ENCODE data around the gene PLXNA4.
A peak's percentile ranks its signal among the peaks of the same experiment; 100 is the strongest.

The PLXNA4 gene

DNA sequence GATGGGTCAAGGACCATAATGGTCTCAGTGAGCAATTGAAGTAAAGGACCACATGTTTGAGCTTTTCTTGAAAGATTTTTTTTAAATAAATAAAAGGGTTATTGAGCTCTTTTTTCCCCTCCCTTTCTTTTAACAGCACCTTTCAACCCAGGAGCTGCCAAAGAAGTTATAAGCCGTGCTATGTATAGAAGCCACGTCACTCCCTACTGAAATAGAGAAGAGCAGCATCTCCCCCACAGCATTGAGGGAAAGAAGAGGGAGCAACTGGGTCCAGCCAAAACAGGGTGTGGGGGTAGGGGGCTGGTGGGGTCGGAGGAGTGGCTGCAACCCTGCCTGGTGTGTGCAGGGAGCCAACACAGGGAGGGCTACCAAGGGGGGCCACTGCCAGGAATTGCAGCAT, 227.2 kb downstream of the PLXNA4 start:
- Histone ChIP-seq H4K8ac (ENCODE audit: low read depth, low read length) (no peak overlapping the region), H3K56ac (ENCODE audit: low read length) (no peak overlapping the region), H3K79me1 (ENCODE audit: low read length) (no peaks in the 10 kb centered on the region), H2BK5ac (ENCODE audit: low read length) (no peak overlapping the region), H3K4ac (ENCODE audit: low read depth, low read length) (no peak overlapping the region), H3K79me2 (ENCODE audit: control insufficient read depth, insufficient read depth, low read length) (no peaks in the 10 kb centered on the region), H2BK120ac (ENCODE audit: low read depth, low read length) (no peak overlapping the region), H2AK5ac (ENCODE audit: low read length) (no peak overlapping the region), H4K5ac (ENCODE audit: low read length) (no peak overlapping the region), H3K27ac (ENCODE audit: low read depth, low read length) (no peak overlapping the region), H3K36me3 (ENCODE audit: control insufficient read depth, insufficient read depth, low read length) (no peaks in the 10 kb centered on the region), H3K4me2 (ENCODE audit: low read length) (no peak overlapping the region), H3K18ac (ENCODE audit: low read length) (no peak overlapping the region), H3K23ac (ENCODE audit: low read length) (no peak overlapping the region), H3K4me3 (ENCODE audit: low read length) (no peak overlapping the region), H3K9ac (ENCODE audit: low read length) (no peak overlapping the region), H3K27me3 (ENCODE audit: insufficient read depth, low read length, poor library complexity) (no peaks in the 10 kb centered on the region), H2BK15ac (replicated peaks; ENCODE audit: low read depth) (no peak overlapping the region), H3K4me1 (ENCODE audit: control insufficient read depth, low read depth, low read length) (peaks cover 3% of the 10 kb centered on the region)
- DNase-seq = no peak
- WGBS (ENCODE audit: extremely low coverage, insufficient coverage, low lambda C conversion rate) = no CpG with 5 or more reads among the region's 3 CpGs

DNA sequence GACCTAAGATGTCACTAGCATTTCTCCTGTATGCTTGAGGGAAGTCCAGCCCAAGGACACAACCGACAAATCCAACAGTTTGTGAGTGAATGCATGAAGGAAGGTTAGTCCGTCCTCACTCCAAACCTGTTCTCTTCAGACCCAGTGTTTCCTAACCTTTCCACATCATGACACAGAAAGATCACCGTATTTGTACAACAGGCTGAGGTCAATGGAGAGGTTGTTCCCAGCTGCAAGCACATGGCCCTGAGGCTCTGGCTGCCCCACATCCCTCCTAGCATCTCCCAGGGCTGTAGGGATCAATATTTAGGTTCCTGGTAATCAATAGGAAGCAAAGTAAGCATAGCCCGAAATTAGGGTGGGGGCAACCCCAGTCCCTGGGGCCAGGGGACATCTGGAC, 227.9 kb downstream of the PLXNA4 start:
- Histone ChIP-seq H3K4me1 (ENCODE audit: control insufficient read depth, low read depth, low read length) (peaks cover 3% of the 10 kb centered on the region), H2BK5ac (ENCODE audit: low read length) (no peak overlapping the region), H2BK120ac (ENCODE audit: low read depth, low read length) (no peak overlapping the region), H4K8ac (ENCODE audit: low read depth, low read length) (no peak overlapping the region), H3K27me3 (ENCODE audit: insufficient read depth, low read length, poor library complexity) (no peaks in the 10 kb centered on the region), H4K5ac (ENCODE audit: low read length) (no peak overlapping the region), H3K9ac (ENCODE audit: low read length) (no peak overlapping the region), H3K23ac (ENCODE audit: low read length) (no peak overlapping the region), H3K79me1 (ENCODE audit: low read length) (no peaks in the 10 kb centered on the region), H3K4me2 (ENCODE audit: low read length) (no peak overlapping the region), H2BK15ac (replicated peaks; ENCODE audit: low read depth) (no peak overlapping the region), H3K18ac (ENCODE audit: low read length) (no peak overlapping the region), H3K27ac (ENCODE audit: low read depth, low read length) (no peak overlapping the region), H3K4me3 (ENCODE audit: low read length) (no peak overlapping the region), H3K36me3 (ENCODE audit: control insufficient read depth, insufficient read depth, low read length) (no peaks in the 10 kb centered on the region), H3K56ac (ENCODE audit: low read length) (no peak overlapping the region), H3K4ac (ENCODE audit: low read depth, low read length) (no peak overlapping the region), H2AK5ac (ENCODE audit: low read length) (no peak overlapping the region), H3K79me2 (ENCODE audit: control insufficient read depth, insufficient read depth, low read length) (no peaks in the 10 kb centered on the region)
- no peak for DNase-seq
- WGBS (ENCODE audit: extremely low coverage, insufficient coverage, low lambda C conversion rate) = no CpG with 5 or more reads among the region's 4 CpGs

DNA sequence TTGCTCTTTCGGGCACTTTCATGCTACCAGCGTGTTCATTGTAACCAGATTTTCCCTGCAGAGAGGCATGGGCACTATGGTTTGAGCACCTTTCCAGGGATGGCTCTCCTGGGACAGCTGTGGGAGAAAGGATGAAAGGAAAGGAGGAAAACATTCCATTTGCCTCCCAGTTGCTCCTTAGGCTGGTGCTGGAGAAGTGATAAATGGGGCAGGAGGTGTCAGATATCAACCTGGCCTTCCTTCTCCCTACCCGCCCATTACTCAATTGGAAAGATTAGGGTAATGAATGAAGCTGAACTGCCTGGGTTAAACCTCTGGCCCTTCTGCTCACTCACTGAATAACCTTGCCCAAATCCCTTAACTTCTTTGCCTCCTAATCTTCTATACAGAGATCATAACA, 228.4 kb downstream of the PLXNA4 start:
- H3K4me1 ChIP-seq (ENCODE audit: control insufficient read depth, low read depth, low read length) = peaks cover 3% of the 10 kb centered on the region
- no peaks in the 10 kb centered on the region for H3K79me2 ChIP-seq (ENCODE audit: control insufficient read depth, insufficient read depth, low read length)
- no peak overlapping the region for H3K56ac ChIP-seq (ENCODE audit: low read length)
- no peak overlapping the region for H3K4ac ChIP-seq (ENCODE audit: low read depth, low read length)
- H3K36me3 ChIP-seq (ENCODE audit: control insufficient read depth, insufficient read depth, low read length) = no peaks in the 10 kb centered on the region
- no peak overlapping the region for H3K18ac ChIP-seq (ENCODE audit: low read length)
- H3K9ac ChIP-seq (ENCODE audit: low read length) = no peak overlapping the region
- peak; percentile 47 for DNase-seq
- no peak overlapping the region for H3K23ac ChIP-seq (ENCODE audit: low read length)
- no peak overlapping the region for H2BK15ac ChIP-seq (replicated peaks; ENCODE audit: low read depth)
- no peak overlapping the region for H4K8ac ChIP-seq (ENCODE audit: low read depth, low read length)
- H3K4me3 ChIP-seq (ENCODE audit: low read length) = no peak overlapping the region
- no peak overlapping the region for H4K5ac ChIP-seq (ENCODE audit: low read length)
- H3K4me2 ChIP-seq (ENCODE audit: low read length) = no peak overlapping the region
- H2AK5ac ChIP-seq (ENCODE audit: low read length) = no peak overlapping the region
- WGBS (ENCODE audit: extremely low coverage, insufficient coverage, low lambda C conversion rate) = no CpG with 5 or more reads among the region's 3 CpGs
- H2BK120ac ChIP-seq (ENCODE audit: low read depth, low read length) = no peak overlapping the region
- H3K27ac ChIP-seq (ENCODE audit: low read depth, low read length) = no peak overlapping the region
- H3K79me1 ChIP-seq (ENCODE audit: low read length) = no peaks in the 10 kb centered on the region
- no peak overlapping the region for H2BK5ac ChIP-seq (ENCODE audit: low read length)
- no peaks in the 10 kb centered on the region for H3K27me3 ChIP-seq (ENCODE audit: insufficient read depth, low read length, poor library complexity)

DNA sequence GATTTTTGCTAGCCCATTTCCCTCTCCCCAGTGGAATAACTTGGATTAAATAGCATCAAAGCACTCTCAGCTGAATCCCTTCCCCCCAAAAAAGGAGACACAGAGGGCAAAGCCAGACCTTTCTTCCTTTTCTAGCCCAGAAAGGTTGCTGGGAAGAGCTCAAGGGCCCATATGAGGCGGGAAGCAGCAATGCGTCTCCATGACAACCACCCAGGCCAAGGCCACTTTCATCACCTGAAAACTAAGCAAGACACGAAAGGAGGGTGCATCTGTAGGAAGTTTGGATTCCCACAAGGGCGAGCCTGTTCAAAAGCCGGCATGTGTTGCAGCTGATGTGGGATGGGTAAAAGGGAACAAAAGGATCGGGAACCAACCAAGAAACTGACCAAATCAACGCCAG, 229.1 kb downstream of the PLXNA4 start:
- no peak overlapping the region for H2AK5ac ChIP-seq (ENCODE audit: low read length)
- H3K27me3 ChIP-seq (ENCODE audit: insufficient read depth, low read length, poor library complexity) = no peaks in the 10 kb centered on the region
- no peak overlapping the region for H3K4me3 ChIP-seq (ENCODE audit: low read length)
- no peak overlapping the region for H3K27ac ChIP-seq (ENCODE audit: low read depth, low read length)
- H2BK15ac ChIP-seq (replicated peaks; ENCODE audit: low read depth) = no peak overlapping the region
- no peaks in the 10 kb centered on the region for H3K36me3 ChIP-seq (ENCODE audit: control insufficient read depth, insufficient read depth, low read length)
- H4K8ac ChIP-seq (ENCODE audit: low read depth, low read length) = no peak overlapping the region
- no peaks in the 10 kb centered on the region for H3K79me1 ChIP-seq (ENCODE audit: low read length)
- H3K56ac ChIP-seq (ENCODE audit: low read length) = no peak overlapping the region
- H3K79me2 ChIP-seq (ENCODE audit: control insufficient read depth, insufficient read depth, low read length) = no peaks in the 10 kb centered on the region
- H3K4me1 ChIP-seq (ENCODE audit: control insufficient read depth, low read depth, low read length) = peaks cover 3% of the 10 kb centered on the region
- no peak overlapping the region for H3K18ac ChIP-seq (ENCODE audit: low read length)
- no CpG with 5 or more reads among the region's 7 CpGs for WGBS (ENCODE audit: extremely low coverage, insufficient coverage, low lambda C conversion rate)
- H2BK120ac ChIP-seq (ENCODE audit: low read depth, low read length) = no peak overlapping the region
- H3K4me2 ChIP-seq (ENCODE audit: low read length) = no peak overlapping the region
- DNase-seq = peak; percentile 29
- no peak overlapping the region for H4K5ac ChIP-seq (ENCODE audit: low read length)
- H3K23ac ChIP-seq (ENCODE audit: low read length) = no peak overlapping the region
- no peak overlapping the region for H3K9ac ChIP-seq (ENCODE audit: low read length)
- H2BK5ac ChIP-seq (ENCODE audit: low read length) = no peak overlapping the region
- no peak overlapping the region for H3K4ac ChIP-seq (ENCODE audit: low read depth, low read length)

DNA sequence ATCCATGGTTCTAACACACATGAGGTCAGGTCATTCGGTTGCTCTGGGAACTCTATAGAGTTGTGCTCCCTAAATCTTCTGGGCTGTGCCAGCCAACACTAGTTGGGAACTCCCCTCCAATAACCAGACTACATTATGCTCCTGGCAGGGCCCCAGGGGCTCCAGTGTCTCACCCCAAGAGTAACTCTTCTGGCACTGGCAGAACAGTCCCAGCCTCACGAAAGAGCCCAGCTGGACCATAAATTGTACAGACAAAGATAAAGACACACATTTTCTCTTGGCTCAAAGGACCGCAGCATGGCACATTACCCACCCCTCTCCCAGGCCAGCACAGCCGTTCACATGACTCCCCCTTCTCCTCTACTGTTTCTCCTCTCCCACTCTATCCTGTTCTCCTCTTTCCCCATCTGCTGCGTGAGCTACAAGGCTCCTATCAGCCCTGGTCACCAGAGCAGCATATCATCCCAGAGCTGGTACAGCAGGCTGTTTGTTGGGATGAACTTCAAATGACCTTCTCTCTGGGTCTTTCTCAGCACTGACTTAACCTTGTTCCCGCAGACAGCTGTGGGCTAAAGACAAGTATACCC, 230.6 kb downstream of the PLXNA4 start:
- Histone ChIP-seq H3K56ac (ENCODE audit: low read length) (no peak overlapping the region), H2BK15ac (replicated peaks; ENCODE audit: low read depth) (no peak overlapping the region), H3K4ac (ENCODE audit: low read depth, low read length) (no peak overlapping the region), H3K79me1 (ENCODE audit: low read length) (no peaks in the 10 kb centered on the region), H3K27ac (ENCODE audit: low read depth, low read length) (no peak overlapping the region), H2BK120ac (ENCODE audit: low read depth, low read length) (no peak overlapping the region), H2BK5ac (ENCODE audit: low read length) (no peak overlapping the region), H3K79me2 (ENCODE audit: control insufficient read depth, insufficient read depth, low read length) (no peaks in the 10 kb centered on the region), H4K8ac (ENCODE audit: low read depth, low read length) (no peak overlapping the region), H3K9ac (ENCODE audit: low read length) (no peak overlapping the region), H3K4me1 (ENCODE audit: control insufficient read depth, low read depth, low read length) (peaks cover 3% of the 10 kb centered on the region), H3K18ac (ENCODE audit: low read length) (no peak overlapping the region), H3K4me3 (ENCODE audit: low read length) (no peak overlapping the region), H3K36me3 (ENCODE audit: control insufficient read depth, insufficient read depth, low read length) (no peaks in the 10 kb centered on the region), H3K27me3 (ENCODE audit: insufficient read depth, low read length, poor library complexity) (no peaks in the 10 kb centered on the region), H3K4me2 (ENCODE audit: low read length) (no peak overlapping the region), H2AK5ac (ENCODE audit: low read length) (no peak overlapping the region), H3K23ac (ENCODE audit: low read length) (no peak overlapping the region), H4K5ac (ENCODE audit: low read length) (no peak overlapping the region)
- no peak for DNase-seq
- WGBS (ENCODE audit: extremely low coverage, insufficient coverage, low lambda C conversion rate) = no CpG with 5 or more reads among the region's 6 CpGs

DNA sequence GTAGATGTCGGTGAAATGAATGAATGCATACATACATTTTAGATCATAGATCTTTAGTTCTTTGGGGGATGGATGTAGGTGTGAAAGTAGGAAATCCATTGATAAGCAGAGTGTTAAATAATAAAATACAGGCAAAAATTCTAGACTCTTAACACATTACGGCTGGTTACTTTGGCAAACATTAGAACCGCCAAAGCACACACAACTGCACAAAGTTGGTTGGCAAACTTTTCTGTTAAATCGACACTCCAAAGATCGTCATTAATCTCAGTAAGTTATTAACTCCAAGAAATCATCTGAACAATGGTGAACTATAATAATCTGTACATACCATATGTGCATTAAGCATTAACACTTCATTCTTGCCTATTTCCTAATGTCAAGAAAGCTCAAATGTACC, 231.2 kb downstream of the PLXNA4 start:
- no peak overlapping the region for H3K27ac ChIP-seq (ENCODE audit: low read depth, low read length)

More for the DNA sequence above, 231.2 kb downstream of the PLXNA4 start:
- no peak overlapping the region for H3K18ac ChIP-seq (ENCODE audit: low read length)
- H3K4ac ChIP-seq (ENCODE audit: low read depth, low read length) = no peak overlapping the region
- H3K4me2 ChIP-seq (ENCODE audit: low read length) = no peak overlapping the region
- H2BK120ac ChIP-seq (ENCODE audit: low read depth, low read length) = no peak overlapping the region
- H3K9ac ChIP-seq (ENCODE audit: low read length) = no peak overlapping the region
- H3K56ac ChIP-seq (ENCODE audit: low read length) = no peak overlapping the region
- H3K36me3 ChIP-seq (ENCODE audit: control insufficient read depth, insufficient read depth, low read length) = no peaks in the 10 kb centered on the region
- H3K23ac ChIP-seq (ENCODE audit: low read length) = no peak overlapping the region
- WGBS (ENCODE audit: extremely low coverage, insufficient coverage, low lambda C conversion rate) = no CpG with 5 or more reads among the region's 5 CpGs
- no peak overlapping the region for H2BK15ac ChIP-seq (replicated peaks; ENCODE audit: low read depth)
- no peaks in the 10 kb centered on the region for H3K79me2 ChIP-seq (ENCODE audit: control insufficient read depth, insufficient read depth, low read length)
- H2AK5ac ChIP-seq (ENCODE audit: low read length) = no peak overlapping the region
- H3K4me1 ChIP-seq (ENCODE audit: control insufficient read depth, low read depth, low read length) = peaks cover 3% of the 10 kb centered on the region
- no peak for DNase-seq
- H3K4me3 ChIP-seq (ENCODE audit: low read length) = no peak overlapping the region
- no peak overlapping the region for H2BK5ac ChIP-seq (ENCODE audit: low read length)
- no peaks in the 10 kb centered on the region for H3K79me1 ChIP-seq (ENCODE audit: low read length)
- H4K8ac ChIP-seq (ENCODE audit: low read depth, low read length) = no peak overlapping the region
- H4K5ac ChIP-seq (ENCODE audit: low read length) = no peak overlapping the region
- H3K27me3 ChIP-seq (ENCODE audit: insufficient read depth, low read length, poor library complexity) = no peaks in the 10 kb centered on the region
